GM18499 (cell line): ENCODE results near the gene MORC4.
"Not testable (repeated sequence)": the region's sequence is repeated elsewhere in the genome, so short reads cannot be mapped to it uniquely, and the experiment has no call there.

Experiments used
- ATAC-seq: cut with Tn5 transposase; IDR thresholded peaks from one replicate; pipeline ENCODE4 v1.9.1; 2021; ENCODE audit warnings: moderate number of reproducible peaks; ENCODE audit not compliant: insufficient read depth, unreplicated experiment

MORC4 gene

DNA sequence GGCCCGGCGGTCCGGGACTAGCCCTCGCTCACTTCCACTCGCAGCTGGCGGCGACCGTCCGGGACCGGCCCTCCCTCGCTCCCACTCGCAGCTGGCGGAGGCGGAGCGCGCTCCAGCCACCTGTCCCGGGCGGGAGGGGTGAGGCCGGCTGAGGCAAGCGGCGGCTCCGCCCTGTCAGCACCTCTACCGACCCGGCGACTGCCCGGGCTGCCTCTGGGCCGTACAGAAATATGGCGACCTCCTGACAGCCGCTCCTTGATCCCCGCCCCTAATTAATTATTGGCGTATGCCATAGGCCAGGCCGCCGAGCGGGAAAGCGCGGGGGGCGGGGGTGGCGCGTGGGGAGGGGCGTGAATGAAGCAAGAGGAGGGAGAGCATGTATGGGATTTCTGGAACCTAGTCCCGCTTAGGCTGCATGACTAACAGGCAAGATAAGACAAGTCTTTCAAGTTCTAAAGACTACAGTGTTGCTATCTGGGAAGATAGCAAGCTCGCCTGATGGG lies at the start of gene MORC4:
Gene MORC4 (minus strand): TSS at position 200 of the 503 bp plus-strand sequence. CDS start 243 bp downstream, outside the sequence.
- peak; percentile 63 for ATAC-seq

DNA sequence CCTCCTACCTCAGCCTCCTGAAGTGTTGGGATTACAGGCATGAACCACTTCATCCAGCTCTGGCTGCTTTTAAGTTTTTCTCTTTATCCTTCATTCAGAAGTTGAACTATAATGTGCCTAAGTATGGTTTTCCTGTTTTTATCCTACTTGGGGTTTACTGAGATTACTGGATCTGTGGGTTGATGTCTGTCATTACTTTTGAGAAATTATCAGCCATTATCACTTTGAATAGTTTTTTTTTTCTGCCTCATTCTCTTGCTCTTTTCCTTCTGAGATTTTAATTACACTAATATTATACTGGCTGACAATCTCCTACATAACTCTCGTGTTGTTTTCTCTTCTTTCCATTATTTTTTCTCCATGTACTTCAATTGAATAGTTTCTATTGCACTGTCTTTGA lies 47.6 kb upstream of the MORC4 start:
- ATAC-seq, result no peak

DNA sequence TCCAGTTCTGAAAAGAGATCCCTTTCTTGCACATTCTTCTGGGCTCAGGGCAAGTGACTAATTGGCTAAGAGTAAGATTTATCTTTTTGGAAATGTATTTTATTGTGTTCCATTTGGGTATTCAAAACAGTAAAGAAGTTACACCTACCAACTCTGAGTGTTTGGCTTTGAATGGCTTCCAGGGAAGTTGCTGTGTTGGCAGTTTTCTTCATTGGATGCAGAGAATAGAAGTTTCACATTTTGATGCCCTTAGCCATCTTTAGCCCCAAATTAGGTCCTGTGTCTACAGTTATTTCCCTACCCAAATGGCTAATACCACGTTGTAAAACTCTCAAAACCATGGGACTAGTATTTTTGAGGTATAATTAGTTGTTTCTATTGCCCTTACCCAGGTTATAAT lies 29.7 kb upstream of the MORC4 start:
- ATAC-seq, result no peak

DNA sequence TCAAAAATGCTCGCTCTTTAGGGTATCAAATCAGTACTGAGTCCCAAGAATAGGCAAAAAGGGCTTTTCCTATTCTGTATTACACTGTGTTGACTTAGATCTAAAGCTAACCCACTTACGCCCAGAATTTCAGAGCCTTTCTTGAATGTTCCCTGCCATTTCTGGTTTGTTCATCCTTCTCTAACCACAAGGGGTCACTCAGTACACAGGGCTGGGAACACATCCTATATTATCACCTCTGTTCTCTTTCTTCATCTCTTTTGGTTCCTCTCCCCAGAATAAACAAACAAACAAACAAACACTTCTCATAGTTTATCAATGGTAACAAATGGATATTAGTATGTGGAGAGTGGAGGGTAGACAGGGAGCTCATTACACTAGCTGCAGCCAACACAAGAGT lies 25.5 kb upstream of the MORC4 start:
- no peak for ATAC-seq

DNA sequence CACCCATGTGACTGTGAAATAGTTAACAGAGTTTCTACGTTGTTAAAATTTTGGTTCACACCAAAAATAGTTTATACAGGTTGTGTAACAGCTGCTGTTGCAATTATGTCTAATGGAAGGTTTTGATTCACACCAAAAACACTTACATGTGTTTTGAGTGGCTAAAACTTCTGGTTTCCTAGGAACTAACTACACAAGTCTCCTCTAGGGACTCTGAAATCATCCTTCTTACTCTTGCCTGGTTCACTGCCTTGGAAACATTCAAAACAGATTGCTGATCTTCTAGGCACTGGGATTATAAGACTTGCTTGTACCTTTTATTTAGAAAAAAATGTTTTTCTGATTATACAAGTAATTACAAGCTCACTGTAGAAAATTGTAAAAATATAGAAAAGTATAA lies 14.9 kb upstream of the MORC4 start:
- ATAC-seq, result no peak

DNA sequence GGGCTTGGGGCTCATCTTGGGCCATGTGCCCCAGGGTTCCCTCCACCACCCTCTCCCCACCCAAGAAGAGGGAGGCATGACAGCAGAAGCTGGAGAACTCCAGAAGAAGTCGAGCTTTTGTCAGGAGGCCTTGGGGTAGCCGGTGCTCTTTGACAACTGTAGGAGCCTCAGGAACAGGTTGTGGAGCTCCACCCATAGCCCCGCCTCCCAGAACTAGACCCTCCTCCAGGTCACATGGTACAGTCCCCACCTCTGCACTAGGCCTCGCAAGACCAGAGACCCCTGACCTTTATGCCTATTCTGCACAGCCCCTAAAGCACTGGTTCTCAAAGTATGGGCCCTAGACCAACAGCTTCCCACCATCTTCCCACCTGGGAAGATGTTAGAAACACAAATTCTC lies 8.0 kb upstream of the MORC4 start:
- no peak for ATAC-seq

DNA sequence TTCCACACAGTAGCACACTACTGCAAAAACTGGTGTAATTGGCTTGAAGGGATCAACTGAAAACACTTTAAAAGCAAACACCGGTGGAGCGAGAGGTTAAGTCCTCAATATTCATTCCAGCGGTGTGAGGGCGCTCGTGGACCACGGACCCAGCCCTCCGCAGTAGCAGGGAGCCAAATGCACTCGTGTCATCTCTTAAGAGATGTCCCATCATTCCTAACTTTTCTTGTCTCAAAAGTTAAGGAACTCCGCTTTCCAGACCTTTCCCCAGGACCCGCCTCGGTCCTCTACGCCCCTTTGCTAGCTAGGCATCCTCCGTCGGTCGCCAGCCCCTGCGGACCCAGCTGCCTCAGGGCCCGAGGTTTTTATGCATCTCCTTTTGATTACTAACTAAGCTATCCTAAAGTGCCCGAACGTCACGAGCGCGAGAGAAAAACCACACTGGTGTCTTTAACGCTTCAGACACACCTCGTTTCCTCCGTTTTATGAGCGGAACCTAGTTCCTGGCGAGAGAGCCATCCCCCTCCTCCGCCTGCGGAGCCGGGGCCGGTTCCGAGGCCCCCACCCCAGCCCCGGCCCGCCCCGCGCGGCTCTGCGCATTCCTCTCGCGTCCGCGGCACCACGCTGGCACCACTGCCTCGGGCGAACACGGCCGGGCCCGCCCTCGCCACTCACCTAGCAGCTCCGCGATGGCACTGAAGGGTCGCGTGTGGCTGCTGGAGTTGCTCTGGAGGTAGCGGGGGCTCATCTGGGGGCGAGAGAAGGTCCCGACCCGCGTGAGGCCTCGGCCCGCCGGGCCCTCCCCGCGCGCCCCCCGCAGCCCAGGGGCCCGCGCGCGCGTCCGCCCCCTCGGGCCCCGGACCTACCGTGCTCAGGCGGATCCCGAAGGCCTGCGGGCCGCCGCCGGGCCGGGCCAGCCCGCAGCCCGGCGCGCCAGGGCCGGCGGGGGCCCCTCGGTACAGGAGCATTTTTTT lies 723 bp downstream of the MORC4 start:
- ATAC-seq, result no peak

DNA sequence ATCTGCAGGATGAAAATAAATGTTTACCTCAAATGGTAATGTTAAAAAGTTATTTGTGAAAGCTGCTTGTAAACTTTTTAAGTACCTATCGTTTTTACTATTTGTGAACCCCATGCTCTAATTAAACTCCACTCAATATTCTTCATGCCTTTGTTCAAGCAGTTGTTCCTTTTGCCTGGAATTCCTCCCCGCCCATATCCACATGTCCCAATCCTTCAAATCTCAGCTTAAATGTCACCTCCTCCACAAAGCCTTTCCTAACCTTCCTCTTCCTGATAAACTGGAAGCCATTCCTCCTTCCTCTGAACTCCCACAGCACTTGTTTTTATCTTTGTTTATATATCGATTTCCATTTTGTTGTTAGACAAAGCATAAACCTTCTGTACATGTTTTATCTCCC lies 2.4 kb downstream of the MORC4 start:
- no peak for ATAC-seq

DNA sequence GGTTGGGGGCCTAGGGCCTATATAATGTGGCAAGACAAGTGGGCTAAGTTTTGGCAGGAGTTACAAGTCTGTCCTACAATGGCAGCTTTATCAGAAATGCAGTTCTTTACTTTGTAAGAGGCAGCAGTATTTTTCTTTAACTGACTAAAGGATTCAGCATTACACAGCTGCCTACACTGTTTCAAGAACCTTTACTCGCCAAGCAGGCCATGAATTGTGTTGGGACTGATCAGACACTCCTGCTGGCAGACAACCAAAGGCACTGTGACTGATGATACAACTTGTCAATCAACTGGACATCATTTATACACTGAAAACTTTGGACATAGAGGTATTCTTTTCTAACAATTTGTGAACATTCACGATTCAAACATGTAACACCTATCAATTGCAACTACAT lies 4.3 kb downstream of the MORC4 start:
- no peak for ATAC-seq

DNA sequence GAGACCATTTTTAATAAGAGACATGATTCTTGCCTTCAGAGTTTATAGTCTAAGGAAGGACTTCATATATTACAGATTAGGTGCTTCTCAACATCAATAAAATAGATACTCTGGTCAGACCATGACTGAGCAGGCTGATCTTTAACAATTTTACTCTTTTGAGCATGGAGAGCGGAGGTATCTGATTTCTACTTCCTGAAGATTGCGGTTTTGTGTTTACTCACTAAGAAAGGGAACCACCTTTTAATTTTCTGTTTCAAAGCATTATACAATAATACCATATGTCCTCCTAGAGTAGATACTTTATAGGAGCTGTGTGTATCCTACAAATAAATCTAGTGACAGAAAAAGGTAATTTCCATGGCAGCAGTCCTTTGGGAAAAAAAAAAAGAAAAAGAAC lies 12.5 kb downstream of the MORC4 start:
- no peak for ATAC-seq

DNA sequence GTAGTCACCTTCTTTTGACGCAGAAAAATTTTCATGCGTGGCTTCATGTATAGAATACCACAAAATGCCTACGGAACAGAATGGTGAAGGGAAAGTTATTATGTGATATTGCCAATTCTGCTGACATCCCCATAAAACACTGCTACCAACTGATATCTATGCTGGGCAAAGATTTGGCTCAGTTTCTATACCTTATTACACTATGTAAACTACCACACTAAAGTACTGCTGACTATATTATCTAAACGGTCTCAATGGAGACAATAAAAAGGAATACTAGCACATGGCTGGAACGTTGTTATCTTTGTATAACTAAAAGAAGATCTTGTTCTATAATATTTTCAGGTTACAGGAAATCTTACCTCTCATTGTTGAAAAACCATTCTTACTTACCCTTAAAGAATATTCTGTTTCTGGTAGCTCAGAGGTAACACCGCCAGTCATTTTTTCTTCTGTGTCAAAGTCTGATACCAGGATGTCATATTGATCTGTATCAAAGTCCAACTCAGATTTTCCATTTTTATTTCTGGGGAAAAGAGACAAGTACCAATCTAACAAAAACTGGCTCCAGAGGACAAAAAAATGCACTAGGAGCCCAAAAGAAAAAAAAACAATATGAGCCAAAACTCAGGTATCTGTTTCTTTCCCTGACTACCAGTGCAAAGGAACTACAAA lies 18.9 kb downstream of the MORC4 start:
- ATAC-seq, result no peak

DNA sequence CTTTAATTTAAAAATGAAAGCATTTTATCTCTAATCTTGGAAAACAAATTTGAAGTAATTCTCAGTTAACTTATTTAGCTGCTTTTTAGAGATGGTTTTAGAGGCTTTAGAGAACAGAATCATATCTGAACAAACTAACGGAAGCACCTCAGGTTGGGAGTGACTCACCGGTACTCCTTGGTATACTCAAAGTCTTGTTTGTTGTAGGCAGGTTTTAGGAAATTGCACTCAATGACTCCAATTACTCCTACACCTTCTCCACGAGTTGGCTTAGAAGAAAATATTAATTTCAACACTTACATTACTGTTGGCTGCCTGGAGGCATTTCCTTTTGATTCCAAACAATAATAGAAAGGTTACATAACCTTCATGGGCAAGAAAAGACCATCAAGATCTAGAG lies 23.6 kb downstream of the MORC4 start:
- ATAC-seq, result no peak

DNA sequence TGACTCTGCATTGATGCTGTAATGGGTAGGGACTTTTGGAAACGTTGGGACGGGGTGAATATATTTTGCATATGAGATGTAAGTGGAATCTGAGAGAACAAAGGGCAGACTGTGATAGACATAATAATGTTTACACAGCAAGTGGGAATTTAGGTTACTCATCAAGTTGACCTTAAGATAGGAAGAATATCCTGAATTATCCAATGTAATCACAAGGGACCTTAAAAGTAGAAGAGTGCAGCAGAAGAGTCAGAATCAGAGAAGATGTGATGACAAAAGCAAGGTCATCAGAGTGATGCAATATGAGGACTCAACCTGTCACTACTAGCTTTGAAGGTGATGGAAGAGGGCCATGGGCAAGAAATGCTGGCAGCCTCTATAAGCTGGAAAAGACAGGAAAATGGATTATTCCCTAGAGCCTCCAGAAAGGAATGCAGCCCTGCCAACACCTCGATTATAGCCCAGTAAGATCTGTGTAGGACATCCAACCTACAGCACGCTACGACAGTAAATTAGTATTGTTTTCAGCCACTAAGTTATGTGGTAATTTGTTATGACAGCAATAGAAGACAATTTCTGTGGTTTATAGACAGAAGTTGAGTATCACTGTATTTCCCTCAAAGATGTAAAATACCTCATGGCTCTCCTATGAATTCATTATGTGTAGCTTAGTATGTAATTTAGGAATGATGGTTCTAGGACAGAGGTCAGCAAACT lies 26.4 kb downstream of the MORC4 start:
- ATAC-seq, result no peak

DNA sequence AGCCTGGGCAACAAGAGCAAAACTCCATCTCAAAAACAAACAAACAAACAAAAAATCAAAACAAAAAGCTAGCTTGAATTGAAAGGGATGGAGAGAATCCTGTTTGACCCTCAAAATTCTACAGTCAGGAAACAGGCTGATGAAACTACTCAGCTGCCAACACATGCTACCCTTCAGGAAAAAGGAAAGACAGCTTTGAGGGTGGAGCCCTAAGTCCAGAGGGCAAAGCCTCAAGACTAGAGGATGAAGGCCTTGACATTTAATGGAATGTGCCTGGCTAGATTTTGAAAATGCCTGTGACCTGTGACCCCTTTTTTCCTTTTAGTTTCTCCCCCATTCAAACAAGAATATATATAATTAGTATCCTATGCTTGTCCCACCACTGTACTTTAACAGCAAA lies 27.1 kb downstream of the MORC4 start:
- ATAC-seq, result no peak

DNA sequence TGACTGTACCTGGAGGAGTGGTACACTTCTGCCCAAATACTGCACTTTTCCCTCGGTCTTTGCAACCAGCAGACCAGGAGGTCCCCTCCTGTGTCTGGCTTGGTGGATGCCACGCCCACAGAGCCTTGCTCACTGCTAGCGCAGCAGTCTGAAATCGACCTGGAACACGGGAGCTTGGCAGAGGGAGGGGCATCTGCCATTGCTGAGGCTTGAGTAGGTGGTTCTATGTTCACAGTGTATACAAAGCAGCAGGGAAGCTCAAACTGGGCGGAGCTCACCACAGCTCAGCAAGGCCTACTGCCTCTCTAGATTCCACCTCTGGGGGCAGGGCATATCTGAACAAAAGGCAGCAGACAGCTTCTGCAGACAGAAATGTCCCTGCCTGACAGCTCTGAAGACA lies 33.5 kb downstream of the MORC4 start:
- not testable (repeated sequence) for ATAC-seq

DNA sequence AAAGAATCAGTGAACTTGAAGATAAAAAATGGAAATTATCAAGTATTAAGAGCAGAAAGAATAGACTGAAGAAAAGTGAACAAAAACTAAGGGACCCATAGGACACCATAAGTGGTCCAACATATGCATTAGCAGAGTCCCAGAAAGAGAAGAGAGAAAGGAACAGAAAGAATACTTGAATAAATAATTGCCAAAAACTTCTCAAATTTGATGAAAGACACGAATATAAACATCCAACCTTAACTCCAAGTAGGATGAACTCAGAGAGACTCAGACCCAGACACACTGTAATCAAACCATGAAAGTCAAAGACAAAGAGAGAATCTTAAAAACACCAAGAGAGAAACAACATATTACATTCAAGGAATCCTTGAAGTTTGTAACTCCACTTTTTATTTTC lies 35.7 kb downstream of the MORC4 start:
- no peak for ATAC-seq

DNA sequence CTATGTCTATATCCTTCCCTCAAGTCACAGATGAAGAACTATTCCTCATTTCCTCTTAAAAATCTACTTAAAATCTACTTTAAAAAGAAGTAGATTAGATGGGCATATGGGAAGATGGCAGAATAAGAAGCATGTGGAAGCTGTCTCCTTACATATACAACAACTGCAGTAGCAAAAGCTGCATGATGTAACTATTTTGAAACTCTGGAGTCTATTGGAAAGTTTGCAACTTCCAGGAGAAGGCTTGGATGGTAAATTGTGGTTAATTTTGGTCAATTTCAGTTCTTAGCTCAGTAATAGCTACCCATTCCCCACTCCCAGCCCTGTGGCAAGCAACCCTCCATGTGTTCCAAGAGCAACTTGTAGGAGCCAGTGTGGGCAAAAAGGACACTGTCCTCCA lies 36.9 kb downstream of the MORC4 start:
- no peak for ATAC-seq

DNA sequence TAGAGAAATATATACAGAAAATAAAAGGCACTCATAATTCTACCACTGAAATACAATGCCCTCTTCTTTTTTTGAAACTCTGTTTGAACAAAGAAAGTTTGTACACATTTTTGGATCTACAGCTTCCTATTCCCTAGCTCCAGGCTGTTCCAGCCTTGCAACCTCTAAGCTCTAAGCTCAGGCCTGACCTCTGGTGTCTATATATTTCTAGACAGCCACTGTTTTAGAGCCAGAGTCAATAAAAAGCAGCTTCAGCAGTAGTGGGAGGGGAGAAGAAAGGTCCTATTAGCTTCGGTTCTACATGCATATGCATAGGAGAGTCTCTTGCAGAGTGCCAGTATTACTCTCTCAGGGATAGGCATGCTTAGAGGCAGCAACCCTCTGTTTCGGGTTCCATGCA lies 40.1 kb downstream of the MORC4 start:
- ATAC-seq, result no peak

DNA sequence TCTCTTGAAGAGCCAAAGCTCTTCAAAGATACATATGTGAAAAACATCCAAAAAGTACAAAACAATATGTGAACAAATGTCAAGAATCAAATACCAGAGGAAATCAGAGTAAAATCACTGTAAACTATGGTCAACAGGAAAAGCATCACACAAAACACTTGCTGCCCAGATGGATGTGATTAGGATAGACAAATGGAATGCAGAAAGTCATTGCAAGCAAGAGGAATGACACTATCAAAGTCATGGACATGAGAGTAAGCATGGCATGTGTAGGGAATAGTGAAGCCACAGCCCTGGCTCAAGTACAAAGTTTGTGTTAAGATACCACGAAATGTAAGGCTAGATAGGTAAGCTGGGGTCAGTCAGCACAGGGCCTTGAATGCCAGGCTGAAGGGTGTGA lies 42.2 kb downstream of the MORC4 start:
- no peak for ATAC-seq

DNA sequence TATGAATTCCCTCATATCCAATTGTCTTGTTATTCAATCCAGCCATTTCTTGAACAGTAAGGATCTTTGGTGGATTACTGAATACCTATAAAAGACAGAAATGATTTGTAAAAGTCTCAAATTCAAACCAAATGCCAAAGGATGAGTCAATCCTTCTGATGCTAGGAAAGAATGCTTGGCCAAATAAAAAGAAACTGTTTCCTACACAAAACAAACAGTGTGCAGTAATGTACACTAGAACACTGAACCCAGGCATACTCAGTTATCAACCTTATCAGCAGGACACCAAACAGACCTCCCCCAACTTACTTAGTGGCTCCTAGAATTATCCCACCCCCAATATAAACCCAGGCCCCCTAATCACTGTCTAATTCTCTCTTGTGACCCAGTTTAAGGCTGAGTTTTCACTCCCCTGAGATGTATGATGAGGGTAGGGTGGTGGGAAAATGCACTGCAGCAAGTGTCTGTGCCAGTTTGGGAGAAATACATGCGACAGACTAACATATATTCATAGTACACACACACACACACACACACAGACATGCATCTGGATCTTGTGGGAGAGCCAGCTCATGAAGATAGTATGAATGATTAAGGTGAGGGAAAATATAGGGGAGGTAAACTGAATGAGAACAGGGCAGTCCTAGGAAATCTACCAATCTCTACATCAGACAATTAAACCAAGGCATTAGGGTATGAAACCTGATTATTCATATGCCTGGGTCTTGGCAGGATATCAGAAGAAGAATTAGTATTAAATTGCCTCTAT lies 44.8 kb downstream of the MORC4 start:
- ATAC-seq, result no peak
